Natural killer cell treated with Interleukin-12 subunit alpha and Interleukin-12 subunit beta and Interleukin-15 and Interleukin-18, amount 100 ng/mL, for 72 hours (primary cell): ENCODE measurements around the gene HMCN1. TPM values are rescaled to one million over a fixed set of nuclear protein-coding genes. Genes with fewer than 3 reads are reported as not detected.

Source experiments
- ATAC-seq, 2 donors: fragments of 150-1000 bp; cut with Tn5 transposase in 1 of 2; sonication (Bioruptor Pico), chemical (Tn5 transposase) in 1 of 2; 2 replicates each; pipeline ENCODE4 v1.10.0; 2021
- DNase-seq: peaks from one replicate; pipeline ENCODE4 v3.0.0; 2022; ENCODE audit warnings: low spot score
- H3K27ac Mint-ChIP-seq, 2 donors: 1 replicate in 1 of 2; 2 replicates in 1 of 2; pipeline ENCODE4 v1.8.0; 2022; ENCODE audit warnings: mixed read lengths in 2 of 2, mild to moderate bottlenecking in 1 of 2, moderate library complexity in 1 of 2
- H3K27me3 Mint-ChIP-seq, 2 donors: 1 replicate in 1 of 2; 2 replicates in 1 of 2; pipeline ENCODE4 v1.8.0; 2022; ENCODE audit warnings: mixed read lengths in 2 of 2
- H3K36me3 Mint-ChIP-seq: one replicate; pipeline ENCODE4 v1.8.0; 2022; ENCODE audit warnings: mixed read lengths
- H3K4me1 Mint-ChIP-seq, 2 donors: 1 replicate in 1 of 2; 2 replicates in 1 of 2; pipeline ENCODE4 v1.8.0; 2022; ENCODE audit warnings: low read depth in 2 of 2, mixed read lengths in 2 of 2, mild to moderate bottlenecking in 1 of 2
- H3K4me3 Mint-ChIP-seq: one replicate; pipeline ENCODE4 v1.8.0; 2022; ENCODE audit warnings: mixed read lengths
- H3K9me3 Mint-ChIP-seq: 2 replicates; pipeline ENCODE4 v1.8.0; 2022; ENCODE audit warnings: mixed read lengths
- total RNA-seq, 2 donors: library from RNA; stranded (reverse); gene quantifications; one replicate each; pipeline ENCODE4 v1.2.3, GENCODE V29; 2022

HMCN1 gene
- total RNA-seq, 2 donors from 2014 or later = 1.1 to 1.4 TPM

GRCh38 chr1:186118724-186119123 lies 384.5 kb downstream of the HMCN1 start:
- Mint-ChIP-seq H3K27ac (no peak overlapping the region), H3K4me1 (no peaks in the 10 kb centered on the region), H3K27me3 (no peaks in the 10 kb centered on the region), H3K4me3 (no peak overlapping the region), H3K9me3 (peaks cover 10% of the 10 kb centered on the region), H3K36me3 (no peaks in the 10 kb centered on the region)
- ATAC-seq (no peak), DNase-seq (no peak)

GRCh38 chr1:186122837-186123236 lies 388.6 kb downstream of the HMCN1 start:
- H3K9me3 Mint-ChIP-seq = peaks cover 10% of the 10 kb centered on the region
- H3K27ac Mint-ChIP-seq = no peak overlapping the region
- H3K36me3 Mint-ChIP-seq = no peaks in the 10 kb centered on the region
- no peaks in the 10 kb centered on the region for H3K4me1 Mint-ChIP-seq
- DNase-seq (no peak), ATAC-seq (no peak)
- peaks cover 0 to 10% of the 10 kb centered on the region in 2 donors for H3K27me3 Mint-ChIP-seq
- H3K4me3 Mint-ChIP-seq = no peak overlapping the region

GRCh38 chr1:186125035-186125434 lies 390.8 kb downstream of the HMCN1 start:
- H3K27ac Mint-ChIP-seq = no peak overlapping the region
- DNase-seq (no peak), ATAC-seq (no peak)
- H3K4me1 Mint-ChIP-seq = no peaks in the 10 kb centered on the region
- peaks cover 10% of the 10 kb centered on the region for H3K9me3 Mint-ChIP-seq
- H3K27me3 Mint-ChIP-seq = peaks cover 0 to 10% of the 10 kb centered on the region in 2 donors
- H3K4me3 Mint-ChIP-seq = no peak overlapping the region
- no peaks in the 10 kb centered on the region for H3K36me3 Mint-ChIP-seq

GRCh38 chr1:186125511-186125910 lies 391.3 kb downstream of the HMCN1 start:
- H3K4me1 Mint-ChIP-seq = no peaks in the 10 kb centered on the region
- no peaks in the 10 kb centered on the region for H3K36me3 Mint-ChIP-seq
- ATAC-seq (no peak), DNase-seq (no peak)
- H3K9me3 Mint-ChIP-seq = peaks cover 10% of the 10 kb centered on the region
- no peak overlapping the region for H3K4me3 Mint-ChIP-seq
- no peak overlapping the region for H3K27ac Mint-ChIP-seq
- peaks cover 0 to 10% of the 10 kb centered on the region in 2 donors for H3K27me3 Mint-ChIP-seq

GRCh38 chr1:186129758-186130157 lies 395.6 kb downstream of the HMCN1 start:
- Mint-ChIP-seq H3K4me1 (no peaks in the 10 kb centered on the region), H3K27me3 (peaks cover 0 to 10% of the 10 kb centered on the region in 2 donors), H3K36me3 (no peaks in the 10 kb centered on the region), H3K4me3 (no peak overlapping the region), H3K27ac (no peak overlapping the region), H3K9me3 (peaks cover 3% of the 10 kb centered on the region)
- no peak for DNase-seq
- ATAC-seq = no peak

GRCh38 chr1:186139115-186139514 lies 404.9 kb downstream of the HMCN1 start:
- no peak overlapping the region for H3K27ac Mint-ChIP-seq
- no peak for ATAC-seq
- no peaks in the 10 kb centered on the region for H3K4me1 Mint-ChIP-seq

GRCh38 chr1:186139701-186140100 lies 405.5 kb downstream of the HMCN1 start:
- H3K36me3 Mint-ChIP-seq = no peaks in the 10 kb centered on the region
- H3K4me1 Mint-ChIP-seq = no peaks in the 10 kb centered on the region
- H3K27me3 Mint-ChIP-seq = no peaks in the 10 kb centered on the region
- DNase-seq (no peak), ATAC-seq (no peak)
- no peak overlapping the region for H3K27ac Mint-ChIP-seq
- no peak overlapping the region for H3K4me3 Mint-ChIP-seq
- peaks cover 8% of the 10 kb centered on the region for H3K9me3 Mint-ChIP-seq

More at GRCh38 chr1:186139115-186139514, 404.9 kb downstream of the HMCN1 start:
- no peaks in the 10 kb centered on the region for H3K36me3 Mint-ChIP-seq
- no peak for DNase-seq
- H3K9me3 Mint-ChIP-seq = peaks cover 8% of the 10 kb centered on the region
- H3K4me3 Mint-ChIP-seq = no peak overlapping the region
- H3K27me3 Mint-ChIP-seq = no peaks in the 10 kb centered on the region

- no peak overlapping the region for H3K4me3 Mint-ChIP-seq
- H3K4me1 Mint-ChIP-seq = no peaks in the 10 kb centered on the region
- no peaks in the 10 kb centered on the region for H3K27me3 Mint-ChIP-seq
- peaks cover 2% of the 10 kb centered on the region for H3K9me3 Mint-ChIP-seq
- H3K36me3 Mint-ChIP-seq = no peaks in the 10 kb centered on the region
- ATAC-seq (no peak), DNase-seq (no peak)
- no peak overlapping the region for H3K27ac Mint-ChIP-seq
These were observed 408.0 kb downstream of the HMCN1 start for GRCh38 chr1:186142159-186142558.

- H3K27ac Mint-ChIP-seq = no peak overlapping the region
- H3K4me3 Mint-ChIP-seq = no peak overlapping the region
These were observed 408.7 kb downstream of the HMCN1 start for GRCh38 chr1:186142916-186143315.

GRCh38 chr1:186143481-186143880 lies 409.3 kb downstream of the HMCN1 start:
- H3K4me3 Mint-ChIP-seq = no peak overlapping the region
- DNase-seq (no peak), ATAC-seq (no peak)
- H3K4me1 Mint-ChIP-seq = no peaks in the 10 kb centered on the region
- H3K27me3 Mint-ChIP-seq = no peaks in the 10 kb centered on the region
- H3K27ac Mint-ChIP-seq = no peak overlapping the region
- no peaks in the 10 kb centered on the region for H3K36me3 Mint-ChIP-seq
- H3K9me3 Mint-ChIP-seq = peaks cover 2% of the 10 kb centered on the region

More at GRCh38 chr1:186142916-186143315, 408.7 kb downstream of the HMCN1 start:
- Mint-ChIP-seq H3K36me3 (no peaks in the 10 kb centered on the region), H3K27me3 (no peaks in the 10 kb centered on the region), H3K9me3 (peaks cover 2% of the 10 kb centered on the region), H3K4me1 (no peaks in the 10 kb centered on the region)
- ATAC-seq (no peak), DNase-seq (no peak)

- Mint-ChIP-seq H3K9me3 (no peaks in the 10 kb centered on the region), H3K36me3 (no peaks in the 10 kb centered on the region), H3K27me3 (no peaks in the 10 kb centered on the region), H3K4me1 (no peaks in the 10 kb centered on the region), H3K27ac (no peak overlapping the region), H3K4me3 (no peak overlapping the region)
- ATAC-seq (no peak), DNase-seq (no peak)
These were observed 410.3 kb downstream of the HMCN1 start for GRCh38 chr1:186144505-186144904.

GRCh38 chr1:186146974-186147373 lies 412.8 kb downstream of the HMCN1 start:
- Mint-ChIP-seq H3K4me3 (no peak overlapping the region), H3K27me3 (no peaks in the 10 kb centered on the region)

GRCh38 chr1:186149591-186149990 lies 415.4 kb downstream of the HMCN1 start:
- DNase-seq = no peak
- Mint-ChIP-seq H3K27ac (no peak overlapping the region), H3K4me1 (no peaks in the 10 kb centered on the region), H3K4me3 (no peak overlapping the region), H3K27me3 (no peaks in the 10 kb centered on the region), H3K36me3 (no peaks in the 10 kb centered on the region), H3K9me3 (no peaks in the 10 kb centered on the region)
- no peak for ATAC-seq

More at GRCh38 chr1:186146974-186147373, 412.8 kb downstream of the HMCN1 start:
- Mint-ChIP-seq H3K36me3 (no peaks in the 10 kb centered on the region), H3K27ac (no peak overlapping the region), H3K9me3 (no peaks in the 10 kb centered on the region), H3K4me1 (no peaks in the 10 kb centered on the region)
- no peak for DNase-seq
- ATAC-seq = no peak

- Mint-ChIP-seq H3K27ac (no peak overlapping the region), H3K4me1 (no peaks in the 10 kb centered on the region), H3K27me3 (no peaks in the 10 kb centered on the region), H3K4me3 (no peak overlapping the region), H3K36me3 (no peaks in the 10 kb centered on the region), H3K9me3 (no peaks in the 10 kb centered on the region)
- ATAC-seq (no peak), DNase-seq (no peak)
These were observed 418.0 kb downstream of the HMCN1 start for GRCh38 chr1:186152227-186152619.

- no peak for DNase-seq
- no peak for ATAC-seq
- Mint-ChIP-seq H3K36me3 (no peaks in the 10 kb centered on the region), H3K27me3 (no peaks in the 10 kb centered on the region), H3K4me3 (no peak overlapping the region), H3K4me1 (no peaks in the 10 kb centered on the region), H3K27ac (no peak overlapping the region), H3K9me3 (no peaks in the 10 kb centered on the region)
These were observed 418.5 kb downstream of the HMCN1 start for GRCh38 chr1:186152620-186153239.
